OCI-LY1 (cell line): Measurements from ENCODE around the gene PSMA5.

ENCODE experiments used
- CTCF ChIP-seq: fragments of 200-600 bp; sonication (generic), shearing (Covaris generic); IDR thresholded peaks from 2 replicates; pipeline ENCODE4 v1.5.1; 2017; ENCODE audit warnings: mild to moderate bottlenecking, antibody characterized with exemption, low read length, moderate library complexity, mixed read lengths
- EZH2 ChIP-seq: fragments of 200-600 bp; sonication (generic), shearing (Covaris generic); IDR thresholded peaks from 2 replicates; pipeline ENCODE4 v1.8.0; 2017; ENCODE audit warnings: borderline replicate concordance, mixed run types, mild to moderate bottlenecking, antibody characterized with exemption, low read length, moderate library complexity, mixed read lengths

- TF ChIP-seq CTCF, result no peak
- TF ChIP-seq EZH2, result no peak
These were observed 31.5 kb downstream of the PSMA5 start for GRCh38 chr1:109394591-109395281.
